GM12878 (cell line): ENCODE data around the gene TRIM61. TPM values are rescaled to one million over a fixed set of nuclear protein-coding genes. Genes with fewer than 3 reads are reported as not detected.

Experiments
- ATAC-seq: fragments of 200-7000 bp; cut with Tn5 transposase; 3 replicates; pipeline ENCODE4 v1.9.1; 2020; ENCODE audit warnings: mild to moderate bottlenecking, moderate library complexity
- BruUV-seq: library from RNA; stranded (reverse); fragments of 400-500 nt; replicated peaks from 2 replicates; lab custom pipeline; 2021; lab: Mats Ljungman, UMichigan
- CTCF ChIA-PET: fragments of 300-600 bp; sonication (Branson Sonifier 250); formaldehyde crosslinking; extraction: SDS; loops from one replicate; lab custom pipeline; 2021; ENCODE audit warnings: inconsistent platforms; lab: Yijun Ruan, JAX
- POLR2A ChIA-PET: fragments of 350-600 bp; formaldehyde crosslinking; extraction: SDS; loops from one replicate; lab custom pipeline; 2021; ENCODE audit warnings: inconsistent platforms; lab: Charles Lee
- RAD21 ChIA-PET: fragments of 300-600 bp; sonication (Branson Sonifier 250); formaldehyde crosslinking; loops from one replicate; lab custom pipeline; 2023; ENCODE audit warnings: antibody characterized with exemption; ENCODE audit not compliant: unreplicated experiment; lab: Charles Lee
- SMC1A ChIA-PET: fragments of 300-600 bp; sonication (Branson Sonifier 250); formaldehyde crosslinking; loops from one replicate; lab custom pipeline; 2023; ENCODE audit not compliant: unreplicated experiment, uncharacterized antibody; lab: Charles Lee
- DNase-seq: peaks from one replicate; pipeline ENCODE4 v3.0.0-alpha.2; 2011; ENCODE audit warnings: low read depth, low spot score
- FAIRE-seq: peaks from 3 replicates; lab custom pipeline; 2011; peaks lifted over from hg19 to GRCh38; lab: Jason Lieb, UNC
- H2AFZ ChIP-seq: 2 replicates; pipeline ENCODE4 v1.6.0; 2011; ENCODE audit warnings: low read depth, low read length, control low read depth; ENCODE audit not compliant: control insufficient read depth
- H3K27ac ChIP-seq: 2 replicates; pipeline ENCODE4 v1.5.1; 2011; ENCODE audit warnings: control low read depth; ENCODE audit not compliant: control insufficient read depth, insufficient read depth
- H3K27me3 ChIP-seq, 2 experiments: replicated peaks in 1 of 2; 2 replicates each; pipeline versions ENCODE4 v1.6.0 to v1.6.1; 2011; ENCODE audit warnings: low read length in 1 of 2; ENCODE audit not compliant: control insufficient read depth in 2 of 2, insufficient read depth in 2 of 2
- H3K36me3 ChIP-seq, 2 experiments: 2 replicates each; pipeline ENCODE4 v1.5.1; 2011; ENCODE audit warnings: low read length in 1 of 2; ENCODE audit not compliant: control insufficient read depth in 2 of 2, insufficient read depth in 2 of 2
- H3K4me1 ChIP-seq: 2 replicates; pipeline ENCODE4 v1.6.1; 2011; ENCODE audit warnings: mild to moderate bottlenecking, low read length, moderate library complexity, mixed read lengths; ENCODE audit not compliant: control insufficient read depth, insufficient read depth
- H3K4me2 ChIP-seq: 2 replicates; pipeline ENCODE4 v1.6.0; 2011; ENCODE audit warnings: control low read depth; ENCODE audit not compliant: control insufficient read depth, insufficient read depth
- H3K4me3 ChIP-seq: fragments of 200-600 bp; sonication (generic); 2 replicates; pipeline ENCODE4 v1.5.1; 2016
- H3K79me2 ChIP-seq: 2 replicates; pipeline ENCODE4 v1.6.0; 2011; ENCODE audit warnings: low read length; ENCODE audit not compliant: control insufficient read depth, insufficient read depth
- H3K9ac ChIP-seq: 2 replicates; pipeline ENCODE4 v1.8.0; 2011; ENCODE audit warnings: low read length, control low read depth, mixed read lengths; ENCODE audit not compliant: control insufficient read depth, insufficient read depth
- H3K9me3 ChIP-seq: replicated peaks from 3 replicates; pipeline ENCODE4 v1.5.1; 2011; ENCODE audit warnings: mild to moderate bottlenecking, low read length; ENCODE audit not compliant: control insufficient read depth, insufficient read depth
- H4K20me1 ChIP-seq: 2 replicates; pipeline ENCODE4 v1.6.0; 2011; ENCODE audit not compliant: control insufficient read depth, insufficient read depth
- HSF1 ChIP-seq: fragments of 150-350 bp; IDR thresholded peaks from 2 replicates; pipeline ENCODE4 v1.6.1; 2014; ENCODE audit warnings: mild to moderate bottlenecking, low read depth, low read length
- NFXL1 ChIP-seq: fragments of 450-650 bp; IDR thresholded peaks from 2 replicates; pipeline ENCODE4 v1.6.1; 2017; ENCODE audit warnings: antibody characterized with exemption, mild to moderate bottlenecking, borderline replicate concordance
- POLR2AphosphoS2 ChIP-seq: IDR thresholded peaks from 2 replicates; pipeline ENCODE4 v1.6.1; 2011; ENCODE audit warnings: low read depth, mild to moderate bottlenecking, low read length, improper control_type of control experiment, moderate library complexity
- RAD21 ChIP-seq: IDR thresholded peaks from 2 replicates; pipeline ENCODE4 v1.6.1; 2011; ENCODE audit warnings: mild to moderate bottlenecking, low read depth, low read length, moderate library complexity; ENCODE audit not compliant: insufficient read depth
- SMAD1 ChIP-seq: fragments of 450-650 bp; IDR thresholded peaks from 2 replicates; pipeline ENCODE4 v1.6.1; 2018; ENCODE audit warnings: mild to moderate bottlenecking, low read depth; ENCODE audit not compliant: partially characterized antibody
- SRF ChIP-seq, 2 experiments: IDR thresholded peaks; 2 replicates each; pipeline ENCODE4 v1.6.1; 2011; ENCODE audit warnings: low read depth in 2 of 2, low read length in 2 of 2, mild to moderate bottlenecking in 1 of 2, moderate library complexity in 1 of 2
- USF2 ChIP-seq: IDR thresholded peaks from 2 replicates; pipeline ENCODE4 v1.6.1; 2011; ENCODE audit warnings: low read depth, low read length, improper control_type of control experiment, borderline replicate concordance
- ZBTB33 ChIP-seq: fragments of 450-650 bp; IDR thresholded peaks from 2 replicates; pipeline ENCODE4 v1.6.1; 2017; ENCODE audit warnings: mild to moderate bottlenecking
- ZNF622 ChIP-seq: fragments of 450-650 bp; IDR thresholded peaks from 2 replicates; pipeline ENCODE4 v1.6.1; 2017; ENCODE audit warnings: mild to moderate bottlenecking, inconsistent platforms
- WGBS: methylation state at CpG from one replicate; pipeline ENCODE4 v1.1.6; 2016; ENCODE audit warnings: low lambda C conversion rate; ENCODE audit not compliant: insufficient replicate concordance, insufficient coverage; ENCODE audit errors: missing lambda C conversion rate; 5-methylcytosine and 5-hydroxymethylcytosine counted together
- in situ Hi-C: fragments of 300-500 bp; cut with MboI; formaldehyde crosslinking; loops from 9 replicates; pipeline ENCODE4 v1.14.3; 2018; ENCODE audit warnings: mixed read lengths
- intact Hi-C: fragments of 100-400 bp; cut with micrococcal nuclease; formaldehyde crosslinking; loops from one replicate; pipeline ENCODE4 v1.14.2; 2022; ENCODE audit not compliant: unreplicated experiment
- polyA plus RNA-seq, 11 experiments: library from polyadenylated mRNA; depleted of rRNA in 4 of 11; unstranded in 6 of 11; stranded (reverse) in 5 of 11; fragments of >200 nt; fragmentation: Nextera tagmentation in 4 of 11; fragmentation: Illumina TruSeq in 1 of 11; extraction: Ambion mirVana in 4 of 11; extraction: Trizol in 1 of 11; gene quantifications; 1 replicate in 1 of 11; 2 replicates in 10 of 11; pipeline versions ENCODE4 v1.2.1 to v1.2.3, GENCODE V29; 2011 to 2016; ENCODE audit warnings: inconsistent platforms in 2 of 11, missing spikeins in 2 of 11, low read depth in 1 of 11
- small RNA-seq: library from RNA; depleted of rRNA; stranded (forward); fragments of <200 nt; gene quantifications from one replicate; pipeline ENCODE3, GENCODE V24; 2014
- total RNA-seq, 4 experiments: library from RNA; depleted of rRNA in 3 of 4; stranded (reverse); fragments of >200 nt in 3 of 4; fragmentation: Illumina TruSeq in 1 of 4; extraction: Trizol in 1 of 4; gene quantifications; 2 replicates each; pipeline versions ENCODE4 v1.2.1 to v1.2.3, GENCODE V29; 2013 to 2021

TRIM61 gene
- total and polyA plus RNA-seq, 10 of the 15 experiments (the other 5 are each of a cell fraction or from before 2014, with no cell fraction given): 3.2 to 10.9 (median 5.7) TPM

- no peak overlapping the region for H3K27ac ChIP-seq
- 33% methylated on average over 3 of the region's 3 CpGs for WGBS
Measured at GRCh38 chr4:164918956-164919355, 58.5 kb downstream of the TRIM61 start.

More at GRCh38 chr4:164918956-164919355, 58.5 kb downstream of the TRIM61 start:
- FAIRE-seq (no peak), ATAC-seq (no peak), DNase-seq (no peak)
- intact Hi-C loops: no loop called here
- in situ Hi-C loops: loop anchor here (10.0 kb wide), 1 partner anchor 144 kb away; no protein-coding TSS in a partner anchor
- ChIA-PET SMC1A (interaction anchor here (0.9 to 1.5 kb wide), 3 partner anchors 16 to 38 kb away, joined by 3 read pairs; no protein-coding TSS in a partner anchor), CTCF (no interaction called here)
- Histone ChIP-seq H3K79me2 (no peaks in the 10 kb centered on the region), H3K4me3 (no peak overlapping the region), H3K9ac (no peak overlapping the region), H3K4me2 (no peak overlapping the region), H3K4me1 (no peaks in the 10 kb centered on the region), H3K36me3 (no peaks in the 10 kb centered on the region)
- BruUV-seq: no TSS peak
- TF ChIP-seq SMAD1 (no peak), USF2 (no peak), RAD21 (no peak), HSF1 (no peak), POLR2AphosphoS2 (no peak), SRF (IDR thresholded peaks at IDR 0.05; ENCODE audit: low read depth in 2 of 2, low read length in 2 of 2) (no peak), NFXL1 (no peak), ZNF622 (no peak), ZBTB33 (no peak)
- TF ChIP-seq, all 136 proteins: peak for 0
- ChIA-PET POLR2A (no interaction called here), RAD21 (no interaction called here)
- Histone ChIP-seq H4K20me1 (no peaks in the 10 kb centered on the region), H3K9me3 (no peaks in the 10 kb centered on the region), H3K27me3 (no peaks in the 10 kb centered on the region), H2AFZ (no peak overlapping the region)

Small RNA genes lying within 50 kb of the gene (small RNA-seq; reads per million reads assigned to genes)
- not detected for gene AC106872.12

Other genes with a start within 250 kb of the TRIM61 start
- gene SMIM31, start 223.5 kb downstream of the TRIM61 start, total RNA-seq (2014; rRNA removed): not detected in 2 replicates
- not detected in 2 replicates for gene SMIM31, start 223.5 kb downstream of the TRIM61 start, total RNA-seq (2014; rRNA removed; fragmentation: Illumina TruSeq; extraction: Trizol)
- gene SMIM31, start 223.5 kb downstream of the TRIM61 start, total RNA-seq (2021): not detected in 2 replicates
- gene SMIM31, start 223.5 kb downstream of the TRIM61 start, polyA plus RNA-seq (2011; rRNA removed): not detected in 2 replicates
- not detected in 2 replicates for gene SMIM31, start 223.5 kb downstream of the TRIM61 start, polyA plus RNA-seq (2014; fragmentation: Illumina TruSeq; extraction: Trizol)
- gene SMIM31, start 223.5 kb downstream of the TRIM61 start, polyA plus RNA-seq (2014; fragmentation: Nextera tagmentation; extraction: Ambion mirVana): not detected
- gene SMIM31, start 223.5 kb downstream of the TRIM61 start, polyA plus RNA-seq (2014; rRNA removed): not detected in 2 replicates
- not detected for gene SMIM31, start 223.5 kb downstream of the TRIM61 start, polyA plus RNA-seq (2016; fragmentation: Nextera tagmentation; extraction: Ambion mirVana)
- 0.85 and 1.9 TPM in 2 replicates for gene APELA, start 100.5 kb downstream of the TRIM61 start, total RNA-seq (2014; rRNA removed)
- gene APELA, start 100.5 kb downstream of the TRIM61 start, total RNA-seq (2014; rRNA removed; fragmentation: Illumina TruSeq; extraction: Trizol): 0.55 and 0.89 TPM in 2 replicates
- 0.64 and 1.3 TPM in 2 replicates for gene APELA, start 100.5 kb downstream of the TRIM61 start, total RNA-seq (2021)
- 6.9 and 13.1 TPM in 2 replicates for gene APELA, start 100.5 kb downstream of the TRIM61 start, polyA plus RNA-seq (2011; rRNA removed)
- 0.79 and 0.82 TPM in 2 replicates for gene APELA, start 100.5 kb downstream of the TRIM61 start, polyA plus RNA-seq (2014; fragmentation: Illumina TruSeq; extraction: Trizol)
- gene APELA, start 100.5 kb downstream of the TRIM61 start, polyA plus RNA-seq (2014; fragmentation: Nextera tagmentation; extraction: Ambion mirVana): 1 to 10 TPM; 1.2 TPM
- gene APELA, start 100.5 kb downstream of the TRIM61 start, polyA plus RNA-seq (2014; rRNA removed): 0.86 and 1.4 TPM in 2 replicates
- gene APELA, start 100.5 kb downstream of the TRIM61 start, polyA plus RNA-seq (2016; fragmentation: Nextera tagmentation; extraction: Ambion mirVana): 1 to 10 TPM; 1.7 to 2.0 TPM
- not detected in 2 replicates for gene TRIM60, start 54.3 kb upstream of the TRIM61 start, total RNA-seq (2014; rRNA removed)
- not detected in 2 replicates for gene TRIM60, start 54.3 kb upstream of the TRIM61 start, total RNA-seq (2014; rRNA removed; fragmentation: Illumina TruSeq; extraction: Trizol)
- not detected in 2 replicates for gene TRIM60, start 54.3 kb upstream of the TRIM61 start, total RNA-seq (2021)
- gene TRIM60, start 54.3 kb upstream of the TRIM61 start, polyA plus RNA-seq (2011; rRNA removed): not detected in 2 replicates
- not detected in 2 replicates for gene TRIM60, start 54.3 kb upstream of the TRIM61 start, polyA plus RNA-seq (2014; fragmentation: Illumina TruSeq; extraction: Trizol)
- gene TRIM60, start 54.3 kb upstream of the TRIM61 start, polyA plus RNA-seq (2014; fragmentation: Nextera tagmentation; extraction: Ambion mirVana): not detected
- not detected in 2 replicates for gene TRIM60, start 54.3 kb upstream of the TRIM61 start, polyA plus RNA-seq (2014; rRNA removed)
- not detected for gene TRIM60, start 54.3 kb upstream of the TRIM61 start, polyA plus RNA-seq (2016; fragmentation: Nextera tagmentation; extraction: Ambion mirVana)
- not detected in 2 replicates for gene TRIM75, start 76.2 kb upstream of the TRIM61 start, total RNA-seq (2014; rRNA removed)
- not detected in 2 replicates for gene TRIM75, start 76.2 kb upstream of the TRIM61 start, total RNA-seq (2014; rRNA removed; fragmentation: Illumina TruSeq; extraction: Trizol)
- not detected in 2 replicates for gene TRIM75, start 76.2 kb upstream of the TRIM61 start, total RNA-seq (2021)
- gene TRIM75, start 76.2 kb upstream of the TRIM61 start, polyA plus RNA-seq (2011; rRNA removed): not detected in 2 replicates
- gene TRIM75, start 76.2 kb upstream of the TRIM61 start, polyA plus RNA-seq (2014; fragmentation: Illumina TruSeq; extraction: Trizol): not detected in 2 replicates
- gene TRIM75, start 76.2 kb upstream of the TRIM61 start, polyA plus RNA-seq (2014; fragmentation: Nextera tagmentation; extraction: Ambion mirVana): not detected
- gene TRIM75, start 76.2 kb upstream of the TRIM61 start, polyA plus RNA-seq (2014; rRNA removed): not detected in 2 replicates
- gene TRIM75, start 76.2 kb upstream of the TRIM61 start, polyA plus RNA-seq (2016; fragmentation: Nextera tagmentation; extraction: Ambion mirVana): not detected
- gene TMEM192, start 135.2 kb upstream of the TRIM61 start, total RNA-seq (2014; rRNA removed): 10.0 and 16.0 TPM in 2 replicates
- 10.1 and 10.4 TPM in 2 replicates for gene TMEM192, start 135.2 kb upstream of the TRIM61 start, total RNA-seq (2014; rRNA removed; fragmentation: Illumina TruSeq; extraction: Trizol)
- 8.9 and 10.6 TPM in 2 replicates for gene TMEM192, start 135.2 kb upstream of the TRIM61 start, total RNA-seq (2021)
- gene TMEM192, start 135.2 kb upstream of the TRIM61 start, polyA plus RNA-seq (2011; rRNA removed): 11.3 and 13.1 TPM in 2 replicates
- gene TMEM192, start 135.2 kb upstream of the TRIM61 start, polyA plus RNA-seq (2014; fragmentation: Illumina TruSeq; extraction: Trizol): 13.2 and 16.0 TPM in 2 replicates
- 1 to 10 TPM; 1.8 to 3.8 TPM for gene TMEM192, start 135.2 kb upstream of the TRIM61 start, polyA plus RNA-seq (2014; fragmentation: Nextera tagmentation; extraction: Ambion mirVana)
- 8.6 and 10.7 TPM in 2 replicates for gene TMEM192, start 135.2 kb upstream of the TRIM61 start, polyA plus RNA-seq (2014; rRNA removed)
- gene TMEM192, start 135.2 kb upstream of the TRIM61 start, polyA plus RNA-seq (2016; fragmentation: Nextera tagmentation; extraction: Ambion mirVana): 10 to 100 TPM; 10.0 to 13.1 TPM
- 12.8 and 15.4 TPM in 2 replicates for gene KLHL2, start 229.9 kb upstream of the TRIM61 start, total RNA-seq (2014; rRNA removed)
- 14.6 and 15.8 TPM in 2 replicates for gene KLHL2, start 229.9 kb upstream of the TRIM61 start, total RNA-seq (2014; rRNA removed; fragmentation: Illumina TruSeq; extraction: Trizol)
- gene KLHL2, start 229.9 kb upstream of the TRIM61 start, total RNA-seq (2021): 15.6 and 18.9 TPM in 2 replicates
- gene KLHL2, start 229.9 kb upstream of the TRIM61 start, polyA plus RNA-seq (2011; rRNA removed): 22.8 and 31.2 TPM in 2 replicates
- 12.9 and 19.2 TPM in 2 replicates for gene KLHL2, start 229.9 kb upstream of the TRIM61 start, polyA plus RNA-seq (2014; fragmentation: Illumina TruSeq; extraction: Trizol)
- gene KLHL2, start 229.9 kb upstream of the TRIM61 start, polyA plus RNA-seq (2014; fragmentation: Nextera tagmentation; extraction: Ambion mirVana): 1 to 10 TPM; 8.6 TPM
- gene KLHL2, start 229.9 kb upstream of the TRIM61 start, polyA plus RNA-seq (2014; rRNA removed): 12.4 and 17.5 TPM in 2 replicates
- 10 to 100 TPM in 1 of 2 experiments, 1 to 10 TPM in 1; 4.8 to 12.0 TPM for gene KLHL2, start 229.9 kb upstream of the TRIM61 start, polyA plus RNA-seq (2016; fragmentation: Nextera tagmentation; extraction: Ambion mirVana)